HCT116 (cell line): ENCODE results near the gene CNTN4. TPM values are rescaled to one million over a fixed set of nuclear protein-coding genes. Genes with fewer than 3 reads are reported as not detected.

ENCODE experiments used
- ATAC-seq: fragments of 200-7000 bp; cut with Tn5 transposase; 2 replicates; pipeline ENCODE4 v1.9.1; 2020; ENCODE audit warnings: mild to moderate bottlenecking, moderate library complexity
- BruUV-seq: library from RNA; stranded (reverse); fragments of 400-500 nt; replicated peaks from 2 replicates; lab custom pipeline; 2021; lab: Mats Ljungman, UMichigan
- CTCF ChIA-PET: fragments of 300-600 bp; sonication (Branson Sonifier 250); formaldehyde crosslinking; loops from one replicate; lab custom pipeline; 2021; ENCODE audit warnings: antibody characterized with exemption; lab: Charles Lee
- POLR2A ChIA-PET: fragments of 300-600, 350-600 bp; sonication (Branson Sonifier 250); formaldehyde crosslinking; loops from one replicate; lab custom pipeline; 2021; ENCODE audit warnings: antibody characterized with exemption; lab: Charles Lee
- RAD21 ChIA-PET, 2 experiments: fragments of 300-600 bp; sonication (Branson Sonifier 250); formaldehyde crosslinking; loops; one replicate each; lab custom pipeline; 2023; ENCODE audit warnings: low total read pairs in 2 of 2; ENCODE audit not compliant: uncharacterized antibody in 2 of 2, unreplicated experiment in 2 of 2, low non-redundant PET in 1 of 2; lab: Charles Lee
- DNase-seq: peaks from one replicate; pipeline ENCODE4 v3.0.0-alpha.2; 2010; ENCODE audit warnings: low read depth, low spot score
- H2AFZ ChIP-seq: fragments of 200-600 bp; shearing (Covaris generic), sonication (generic); 2 replicates; pipeline ENCODE4 v1.6.1; 2017; ENCODE audit warnings: low read depth, mixed run types, mixed read lengths, antibody characterized with exemption, low read length; ENCODE audit not compliant: poor library complexity, severe bottlenecking
- H3K27ac ChIP-seq: 2 replicates; pipeline ENCODE4 v1.5.1; 2012; ENCODE audit warnings: low read depth, low read length
- H3K27me3 ChIP-seq: fragments of 200-600 bp; sonication (generic); 2 replicates; pipeline ENCODE4 v1.6.1; 2016; ENCODE audit warnings: mixed run types, low read length, mixed read lengths; ENCODE audit not compliant: insufficient read depth
- H3K36me3 ChIP-seq, 2 experiments: fragments of 200-500 bp in 1 of 2; fragments of 200-600 bp in 1 of 2; sonication (Bioruptor generic) in 1 of 2; sonication (generic) in 1 of 2; 2 replicates each; pipeline versions ENCODE4 v1.5.1 to v1.6.1; 2014 to 2016; ENCODE audit warnings: low read length in 2 of 2, inconsistent platforms in 1 of 2, mixed read lengths in 1 of 2, mixed run types in 1 of 2; ENCODE audit not compliant: insufficient read depth in 2 of 2, control insufficient read depth in 1 of 2
- H3K4me1 ChIP-seq, 2 experiments: fragments of 200-600 bp in 1 of 2; sonication (generic) in 1 of 2; 2 replicates each; pipeline versions ENCODE4 v1.5.1 to v1.6.1; 2012 to 2017; ENCODE audit warnings: low read length in 2 of 2, inconsistent platforms in 1 of 2, mild to moderate bottlenecking in 1 of 2, mixed read lengths in 1 of 2, mixed run types in 1 of 2, moderate library complexity in 1 of 2; ENCODE audit not compliant: insufficient read depth in 2 of 2, control insufficient read depth in 1 of 2
- H3K4me2 ChIP-seq: fragments of 200-600 bp; sonication (generic); 2 replicates; pipeline ENCODE4 v1.6.1; 2017; ENCODE audit warnings: mixed run types, low read length, mixed read lengths
- H3K4me3 ChIP-seq, 2 experiments: fragments of 200-600 bp in 1 of 2; sonication (generic) in 1 of 2; replicated peaks in 1 of 2; 2 replicates each; pipeline ENCODE4 v1.5.1; 2011 to 2016; ENCODE audit warnings: low read length in 2 of 2, control low read depth in 1 of 2, low read depth in 1 of 2, mild to moderate bottlenecking in 1 of 2, mixed read lengths in 1 of 2, mixed run types in 1 of 2
- H3K79me2 ChIP-seq: fragments of 200-600 bp; sonication (generic); 2 replicates; pipeline ENCODE4 v1.6.1; 2017; ENCODE audit warnings: mild to moderate bottlenecking, mixed run types, low read length, moderate library complexity, mixed read lengths; ENCODE audit not compliant: insufficient read depth
- H3K9ac ChIP-seq: fragments of 200-600 bp; sonication (generic); 2 replicates; pipeline ENCODE4 v1.6.1; 2016; ENCODE audit warnings: low read length, mixed read lengths
- H3K9me2 ChIP-seq: fragments of 200-600 bp; sonication (generic), shearing (Covaris generic); 2 replicates; pipeline ENCODE4 v1.6.1; 2017; ENCODE audit warnings: mixed run types, mild to moderate bottlenecking, moderate library complexity; ENCODE audit not compliant: insufficient read depth
- H3K9me3 ChIP-seq, 2 experiments: fragments of 200-500 bp in 1 of 2; fragments of 200-600 bp in 1 of 2; sonication (Bioruptor generic) in 1 of 2; sonication (generic) in 1 of 2; 2 replicates each; pipeline ENCODE4 v1.6.1; 2014 to 2017; ENCODE audit warnings: low read length in 2 of 2, mixed read lengths in 2 of 2, inconsistent platforms in 1 of 2, low read depth in 1 of 2, mild to moderate bottlenecking in 1 of 2, mixed run types in 1 of 2, moderate library complexity in 1 of 2; ENCODE audit not compliant: control insufficient read depth in 1 of 2, insufficient read depth in 1 of 2
- H4K20me1 ChIP-seq: fragments of 200-600 bp; sonication (generic), shearing (Covaris generic); 2 replicates; pipeline ENCODE4 v1.6.1; 2017; ENCODE audit warnings: mixed run types, mild to moderate bottlenecking, moderate library complexity; ENCODE audit not compliant: insufficient read depth
- CEBPB ChIP-seq: IDR thresholded peaks from 2 replicates; pipeline ENCODE4 v1.6.1; 2012; ENCODE audit warnings: low read depth
- CTCF ChIP-seq, 3 experiments: fragments of 200-600 bp in 1 of 3; sonication (generic) in 1 of 3; IDR thresholded peaks in 2 of 3; conservative IDR thresholded peaks in 1 of 3; 2 replicates each; pipeline ENCODE4 v1.5.1; 2012 to 2017; ENCODE audit warnings: low read depth in 2 of 3, low read length in 2 of 3, antibody characterized with exemption in 1 of 3, borderline replicate concordance in 1 of 3, control low read depth in 1 of 3, mild to moderate bottlenecking in 1 of 3, mixed read lengths in 1 of 3, mixed run types in 1 of 3, moderate library complexity in 1 of 3; ENCODE audit not compliant: insufficient read depth in 1 of 3
- EZH2 ChIP-seq: fragments of 200-600 bp; sonication (generic); IDR thresholded peaks from 2 replicates; pipeline ENCODE4 v1.6.1; 2017; ENCODE audit warnings: antibody characterized with exemption, mixed run types
- POLR2A ChIP-seq: IDR thresholded peaks from 2 replicates; pipeline ENCODE4 v1.7.0; 2011; ENCODE audit warnings: borderline replicate concordance; ENCODE audit not compliant: insufficient read depth, insufficient read length; ENCODE audit errors: extremely low read depth
- POLR2AphosphoS5 ChIP-seq: IDR thresholded peaks from 2 replicates; pipeline ENCODE4 v1.6.1; 2011; ENCODE audit warnings: mild to moderate bottlenecking, low read depth, low read length, moderate library complexity
- RAD21 ChIP-seq: IDR thresholded peaks from 2 replicates; pipeline ENCODE4 v1.6.1; 2012; ENCODE audit warnings: low read depth, mild to moderate bottlenecking
- SRF ChIP-seq: IDR thresholded peaks from 2 replicates; pipeline ENCODE4 v1.6.1; 2012; ENCODE audit warnings: low read depth
- TCF7L2 ChIP-seq: IDR thresholded peaks from 2 replicates; pipeline ENCODE4 v1.7.0; 2011; ENCODE audit warnings: borderline replicate concordance, inconsistent platforms; ENCODE audit not compliant: insufficient read depth, insufficient read length; ENCODE audit errors: extremely low read depth
- intact Hi-C: fragments of 100-400 bp; cut with micrococcal nuclease; formaldehyde crosslinking; loops from 2 replicates; pipeline ENCODE4 v1.10.0; 2022
- total RNA-seq: library from RNA; stranded (reverse); gene quantifications from one replicate; pipeline ENCODE4 v1.2.1, GENCODE V29; 2021; ENCODE audit not compliant: unreplicated experiment
- TF ChIP-seq, protein P1 (sequence below): IDR thresholded peaks from 2 replicates; pipeline ENCODE4 v1.6.1; 2011; ENCODE audit warnings: mild to moderate bottlenecking, low read length, moderate library complexity; ENCODE audit not compliant: insufficient replicate concordance; ENCODE audit errors: extremely low read depth

Gene CNTN4
- total RNA-seq, 1 experiment from 2014 or later: not detected

- H3K36me3 ChIP-seq: no peaks in the 10 kb centered on the region
- H3K4me1 ChIP-seq: no peaks in the 10 kb centered on the region
- no peaks in the 10 kb centered on the region for H4K20me1 ChIP-seq
- POLR2A ChIA-PET: no interaction called here
- H3K9ac ChIP-seq: no peak overlapping the region
- no peak overlapping the region for H2AFZ ChIP-seq
- no TSS peak for BruUV-seq
- H3K4me2 ChIP-seq: no peak overlapping the region
- intact Hi-C loops: no loop called here
- ATAC-seq (no peak), DNase-seq (no peak)
- H3K4me3 ChIP-seq: no peak overlapping the region
- no peak for TF ChIP-seq CTCF (IDR thresholded peaks at IDR 0.05 in 2 of 3, conservative IDR thresholded peaks at IDR 0.05 in 1 of 3; ENCODE audit: borderline replicate concordance in 1 of 3, insufficient read depth in 1 of 3, low read depth in 2 of 3, low read length in 2 of 3)
- TF ChIP-seq RAD21: no peak
- no peak for TF ChIP-seq POLR2AphosphoS5
- TF ChIP-seq SRF: no peak
- TF ChIP-seq POLR2A: no peak
- TF ChIP-seq, protein P1, sequence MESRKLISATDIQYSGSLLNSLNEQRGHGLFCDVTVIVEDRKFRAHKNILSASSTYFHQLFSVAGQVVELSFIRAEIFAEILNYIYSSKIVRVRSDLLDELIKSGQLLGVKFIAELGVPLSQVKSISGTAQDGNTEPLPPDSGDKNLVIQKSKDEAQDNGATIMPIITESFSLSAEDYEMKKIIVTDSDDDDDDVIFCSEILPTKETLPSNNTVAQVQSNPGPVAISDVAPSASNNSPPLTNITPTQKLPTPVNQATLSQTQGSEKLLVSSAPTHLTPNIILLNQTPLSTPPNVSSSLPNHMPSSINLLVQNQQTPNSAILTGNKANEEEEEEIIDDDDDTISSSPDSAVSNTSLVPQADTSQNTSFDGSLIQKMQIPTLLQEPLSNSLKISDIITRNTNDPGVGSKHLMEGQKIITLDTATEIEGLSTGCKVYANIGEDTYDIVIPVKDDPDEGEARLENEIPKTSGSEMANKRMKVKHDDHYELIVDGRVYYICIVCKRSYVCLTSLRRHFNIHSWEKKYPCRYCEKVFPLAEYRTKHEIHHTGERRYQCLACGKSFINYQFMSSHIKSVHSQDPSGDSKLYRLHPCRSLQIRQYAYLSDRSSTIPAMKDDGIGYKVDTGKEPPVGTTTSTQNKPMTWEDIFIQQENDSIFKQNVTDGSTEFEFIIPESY: no peak
- no peak for TF ChIP-seq EZH2
- TF ChIP-seq CEBPB: no peak
- no peak for TF ChIP-seq TCF7L2
- RAD21 ChIA-PET: no interaction called here
- no peaks in the 10 kb centered on the region for H3K9me2 ChIP-seq
- peaks cover 0 to 15% of the 10 kb centered on the region in 2 experiments; a peak in 2 of 4 replicates for H3K9me3 ChIP-seq
- no peaks in the 10 kb centered on the region for H3K79me2 ChIP-seq
- no peak overlapping the region for H3K27ac ChIP-seq
- no peaks in the 10 kb centered on the region for H3K27me3 ChIP-seq
- CTCF ChIA-PET: no interaction called here
These were observed 799.2 kb downstream of the CNTN4 start for GRCh38 chr3:2897821-2898220.
